HepG2 (cell line): ENCODE measurements around the gene DYSF. TPM values are rescaled to one million over a fixed set of nuclear protein-coding genes. Genes with fewer than 3 reads are reported as not detected.

Experiments
- ATAC-seq: fragments of 200-7000 bp; cut with Tn5 transposase; 3 replicates; pipeline ENCODE4 v1.9.1; 2020; ENCODE audit warnings: mild to moderate bottlenecking, moderate library complexity
- BruUV-seq: library from RNA; stranded (reverse); fragments of 400-500 nt; replicated peaks from 2 replicates; lab custom pipeline; 2021; lab: Mats Ljungman, UMichigan
- CTCF ChIA-PET: fragments of 300-600 bp; formaldehyde crosslinking; extraction: SDS; loops from one replicate; lab custom pipeline; 2021; ENCODE audit warnings: low total read pairs, inconsistent platforms, low intra/inter-chr PET ratio; lab: Yijun Ruan, JAX
- POLR2A ChIA-PET: fragments of 350-600 bp; sonication (Branson Sonifier 250); formaldehyde crosslinking; loops from one replicate; lab custom pipeline; 2020; ENCODE audit warnings: antibody characterized with exemption, inconsistent platforms; lab: Yijun Ruan, JAX
- DNase-seq: peaks from one replicate; pipeline ENCODE4 v3.0.0-alpha.2; 2015; ENCODE audit warnings: low spot score
- FAIRE-seq: peaks from 3 replicates; lab custom pipeline; 2011; peaks lifted over from hg19 to GRCh38; lab: Jason Lieb, UNC
- H2AFZ ChIP-seq: one replicate; pipeline ENCODE4 v1.6.1; 2011; ENCODE audit warnings: low read length, inconsistent platforms
- H3K27ac ChIP-seq: fragments of 300-600 bp; 3 replicates; pipeline ENCODE4 v1.8.0; 2011; ENCODE audit warnings: mixed run types, mild to moderate bottlenecking, mixed read lengths, low read length, inconsistent platforms; ENCODE audit not compliant: insufficient read depth; ENCODE audit errors: extremely low read length
- H3K27me3 ChIP-seq, 2 experiments: fragments of 200-600 bp in 1 of 2; 2 replicates in 1 of 2; 3 replicates in 1 of 2; pipeline versions ENCODE4 v1.6.0 to v1.8.0; 2011; ENCODE audit warnings: low read length in 2 of 2, mild to moderate bottlenecking in 2 of 2, moderate library complexity in 2 of 2, inconsistent platforms in 1 of 2; ENCODE audit not compliant: insufficient read depth in 2 of 2, control insufficient read depth in 1 of 2
- H3K36me3 ChIP-seq, 2 experiments: fragments of 200-600 bp in 1 of 2; replicated peaks in 1 of 2; 2 replicates in 1 of 2; 3 replicates in 1 of 2; pipeline versions ENCODE4 v1.5.1 to v1.8.0; 2011; ENCODE audit warnings: low read length in 2 of 2, inconsistent platforms in 1 of 2; ENCODE audit not compliant: insufficient read depth in 2 of 2, control insufficient read depth in 1 of 2
- H3K4me1 ChIP-seq: 2 replicates; pipeline ENCODE4 v1.5.1; 2012; ENCODE audit warnings: low read length, inconsistent platforms; ENCODE audit not compliant: insufficient read depth
- H3K4me2 ChIP-seq: 2 replicates; pipeline ENCODE4 v1.6.0; 2011; ENCODE audit warnings: low read depth, low read length, inconsistent platforms
- H3K4me3 ChIP-seq, 3 experiments: fragments of 200-600 bp in 1 of 3; sonication (generic), shearing (Covaris generic) in 1 of 3; replicated peaks in 1 of 3; 2 replicates each; pipeline ENCODE4 v1.5.1; 2011 to 2016; ENCODE audit warnings: low read length in 3 of 3, inconsistent platforms in 2 of 3, low read depth in 2 of 3, mild to moderate bottlenecking in 2 of 3, control low read depth in 1 of 3, mixed read lengths in 1 of 3; ENCODE audit not compliant: insufficient read depth in 1 of 3
- H3K79me2 ChIP-seq: one replicate; pipeline ENCODE4 v1.6.1; 2011; ENCODE audit warnings: low read length, inconsistent platforms; ENCODE audit not compliant: insufficient read depth
- H3K9ac ChIP-seq: 2 replicates; pipeline ENCODE4 v1.6.0; 2011; ENCODE audit warnings: mild to moderate bottlenecking, low read depth, low read length, inconsistent platforms; ENCODE audit not compliant: insufficient read depth
- H3K9me3 ChIP-seq: 2 replicates; pipeline ENCODE4 v1.5.1; 2012; ENCODE audit warnings: mild to moderate bottlenecking, low read length
- H4K20me1 ChIP-seq: 2 replicates; pipeline ENCODE4 v1.6.0; 2011; ENCODE audit warnings: inconsistent platforms, mild to moderate bottlenecking, low read length, moderate library complexity; ENCODE audit not compliant: insufficient read depth
- CENPT ChIP-seq: sonication (generic); formaldehyde crosslinking; IDR thresholded peaks from 2 replicates; pipeline ENCODE4 v1.8.0; 2022; ENCODE audit warnings: low read depth, mild to moderate bottlenecking, moderate library complexity, missing genetic modification reagents
- GABPB1 ChIP-seq: IDR thresholded peaks from 2 replicates; pipeline ENCODE4 v1.6.1; 2016; ENCODE audit warnings: mild to moderate bottlenecking, missing genetic modification reagents, moderate library complexity, missing compliant biosample characterization
- GTF3A ChIP-seq: sonication (generic); formaldehyde crosslinking; conservative IDR thresholded peaks from 2 replicates; pipeline ENCODE4 v1.4.0; 2020; ENCODE audit warnings: mild to moderate bottlenecking, missing genetic modification reagents
- HNF1A ChIP-seq, 2 experiments: sonication (generic) in 1 of 2; formaldehyde crosslinking in 1 of 2; IDR thresholded peaks; 2 replicates each; pipeline versions ENCODE4 v1.4.0 to v1.6.1; 2016 to 2020; ENCODE audit warnings: borderline replicate concordance in 1 of 2, low read depth in 1 of 2, mild to moderate bottlenecking in 1 of 2, missing genetic modification reagents in 1 of 2
- MTA3 ChIP-seq: sonication (generic); formaldehyde crosslinking; IDR thresholded peaks from 2 replicates; pipeline ENCODE4 v1.4.0; 2020; ENCODE audit warnings: missing genetic modification reagents
- NONO ChIP-seq, 2 experiments: fragments of 450-650 bp in 1 of 2; sonication (generic) in 1 of 2; formaldehyde crosslinking in 1 of 2; IDR thresholded peaks in 1 of 2; conservative IDR thresholded peaks in 1 of 2; 2 replicates each; pipeline versions ENCODE4 v1.6.1 to v1.8.0; 2017 to 2022; ENCODE audit warnings: mild to moderate bottlenecking in 1 of 2, missing genetic modification reagents in 1 of 2, moderate library complexity in 1 of 2
- NR2F6 ChIP-seq, 2 experiments: IDR thresholded peaks; 2 replicates each; pipeline ENCODE4 v1.6.1; 2016; ENCODE audit warnings: antibody characterized with exemption in 1 of 2, mild to moderate bottlenecking in 1 of 2
- PAF1 ChIP-seq: IDR thresholded peaks from 2 replicates; pipeline ENCODE4 v1.6.1; 2016; ENCODE audit warnings: missing genetic modification reagents, missing compliant biosample characterization
- PAXIP1 ChIP-seq: sonication (generic); formaldehyde crosslinking; conservative IDR thresholded peaks from 2 replicates; pipeline ENCODE4 v1.4.0; 2020; ENCODE audit warnings: mild to moderate bottlenecking, missing genetic modification reagents, moderate library complexity
- RFX1 ChIP-seq: fragments of 450-650 bp; IDR thresholded peaks from 2 replicates; pipeline ENCODE4 v1.6.1; 2017
- SIX1 ChIP-seq: sonication (generic); formaldehyde crosslinking; IDR thresholded peaks from 2 replicates; pipeline ENCODE4 v1.4.0; 2020; ENCODE audit warnings: missing genetic modification reagents, borderline replicate concordance
- STAT5B ChIP-seq: sonication (generic); formaldehyde crosslinking; IDR thresholded peaks from 2 replicates; pipeline ENCODE4 v1.4.0; 2020; ENCODE audit warnings: missing genetic modification reagents
- ZNF143 ChIP-seq: sonication (generic); formaldehyde crosslinking; IDR thresholded peaks from 2 replicates; pipeline ENCODE4 v1.4.0; 2020; ENCODE audit warnings: missing genetic modification reagents
- ZNF253 ChIP-seq: sonication (generic); formaldehyde crosslinking; IDR thresholded peaks from 2 replicates; pipeline ENCODE4 v1.8.0; 2022; ENCODE audit warnings: mild to moderate bottlenecking, missing genetic modification reagents, borderline replicate concordance
- ZNF563 ChIP-seq: sonication (generic); formaldehyde crosslinking; IDR thresholded peaks from 2 replicates; pipeline ENCODE4 v1.8.0; 2022; ENCODE audit warnings: mild to moderate bottlenecking, moderate library complexity, missing genetic modification reagents
- ZNF746 ChIP-seq: sonication (generic); formaldehyde crosslinking; IDR thresholded peaks from 2 replicates; pipeline ENCODE4 v1.8.0; 2022; ENCODE audit warnings: mild to moderate bottlenecking, missing genetic modification reagents
- ZNF782 ChIP-seq: sonication (generic); formaldehyde crosslinking; IDR thresholded peaks from 2 replicates; pipeline ENCODE4 v1.4.0; 2020; ENCODE audit warnings: missing genetic modification reagents, mild to moderate bottlenecking, borderline replicate concordance
- ZNF841 ChIP-seq: sonication (generic); formaldehyde crosslinking; IDR thresholded peaks from 2 replicates; pipeline ENCODE4 v1.8.1; 2023; ENCODE audit warnings: missing genetic modification reagents, borderline replicate concordance
- WGBS: methylation state at CpG from one replicate; pipeline ENCODE4 v1.1.6; 2017; ENCODE audit warnings: low lambda C conversion rate; 5-methylcytosine and 5-hydroxymethylcytosine counted together
- in situ Hi-C: cut with HindIII; loops from 2 replicates; pipeline ENCODE4 v1.10.0; 2017; ENCODE audit warnings: low pct_unique_long_range_greater_than_20kb; ENCODE audit not compliant: extremely low pct_ligation_motif_present
- intact Hi-C: fragments of 100-400 bp; cut with micrococcal nuclease; formaldehyde crosslinking; loops from one replicate; pipeline ENCODE4 v1.10.0; 2022; ENCODE audit not compliant: unreplicated experiment
- polyA plus RNA-seq, 8 experiments: library from polyadenylated mRNA; depleted of rRNA in 3 of 8; stranded (reverse) in 7 of 8; unstranded in 1 of 8; fragments of >200 nt; fragmentation: Illumina TruSeq in 4 of 8; extraction: Trizol in 4 of 8; gene quantifications; 2 replicates each; pipeline versions ENCODE4 v1.2.1 to v1.2.3, GENCODE V29; 2011 to 2016; ENCODE audit warnings: low read depth in 4 of 8, missing spikeins in 1 of 8, mixed read lengths in 1 of 8; ENCODE audit not compliant: insufficient read depth in 1 of 8
- total RNA-seq, 5 experiments: library from RNA; depleted of rRNA; stranded (reverse); fragments of >200 nt; fragmentation: Illumina TruSeq; extraction: Trizol; gene quantifications; 2 replicates each; pipeline ENCODE4 v1.2.3, GENCODE V29; 2016; ENCODE audit warnings: low read depth in 1 of 5

The DYSF gene
- total and polyA plus RNA-seq, 2 of the 13 experiments (the other 11 are each of a cell fraction or from before 2014, with no cell fraction given), result 0.15 to 2.4 TPM

- no peaks in the 10 kb centered on the region for H3K79me2 ChIP-seq
- in situ Hi-C loops, result no loop called here
- WGBS, result 70% methylated on average over 13 of the region's 13 CpGs
- no peaks in the 10 kb centered on the region for H3K9me3 ChIP-seq
- intact Hi-C loops, result no loop called here
- ChIA-PET POLR2A (no interaction called here), CTCF (no interaction called here)
- H3K36me3 ChIP-seq, result no peaks in the 10 kb centered on the region
- H3K27me3 ChIP-seq, result peaks cover 6 to 8% of the 10 kb centered on the region in 2 experiments; a peak in 1 of 5 replicates
- FAIRE-seq (no peak), DNase-seq (no peak), ATAC-seq (no peak)
- H3K4me2 ChIP-seq, result no peak overlapping the region
- no TSS peak for BruUV-seq
- no peak overlapping the region for H3K9ac ChIP-seq
- H2AFZ ChIP-seq, result no peak overlapping the region
- H3K27ac ChIP-seq, result no peak overlapping the region
- no peak overlapping the region for H3K4me3 ChIP-seq
- peaks cover 15% of the 10 kb centered on the region; the same call in 1 of the 2 replicates for H3K4me1 ChIP-seq
- H4K20me1 ChIP-seq, result no peaks in the 10 kb centered on the region
- TF ChIP-seq PAF1 (CRISPR knock-in tag), result no peak
- no peak for TF ChIP-seq SIX1
- no peak for TF ChIP-seq RFX1
- TF ChIP-seq NR2F6 (IDR thresholded peaks at IDR 0.05), result no peak
- no peak for TF ChIP-seq NR2F6 (CRISPR knock-in tag; IDR thresholded peaks at IDR 0.05)
- TF ChIP-seq GTF3A (CRISPR knock-in tag), result no peak
- no peak for TF ChIP-seq ZNF253 (CRISPR knock-in tag)
- TF ChIP-seq CENPT, result no peak
- TF ChIP-seq ZNF143 (CRISPR knock-in tag), result no peak
- TF ChIP-seq ZNF782 (CRISPR knock-in tag), result no peak
- TF ChIP-seq STAT5B, result no peak
- no peak for TF ChIP-seq PAXIP1 (CRISPR knock-in tag)
- TF ChIP-seq MTA3 (CRISPR knock-in tag), result no peak
- TF ChIP-seq GABPB1 (CRISPR knock-in tag), result no peak
- TF ChIP-seq ZNF841 (CRISPR knock-in tag), result no peak
- TF ChIP-seq ZNF563 (CRISPR knock-in tag), result no peak
- TF ChIP-seq ZNF746 (CRISPR knock-in tag), result no peak
- TF ChIP-seq HNF1A (IDR thresholded peaks at IDR 0.05; ENCODE audit: low read depth), result no peak
- no peak for TF ChIP-seq HNF1A (CRISPR knock-in tag; IDR thresholded peaks at IDR 0.05; ENCODE audit: borderline replicate concordance)
- no peak for TF ChIP-seq NONO (IDR thresholded peaks at IDR 0.05)
- TF ChIP-seq NONO (CRISPR knock-in tag; conservative IDR thresholded peaks at IDR 0.05), result no peak
Measured at GRCh38 chr2:71599646-71600236, 146.4 kb downstream of the DYSF start.
